H1 (cell line): ENCODE data around the gene ELMOD1. TPM values are rescaled to one million over a fixed set of nuclear protein-coding genes. Genes with fewer than 3 reads are reported as not detected.

Experiments
- BACH1 ChIP-seq: IDR thresholded peaks from 2 replicates; pipeline ENCODE4 v1.6.1; 2012; ENCODE audit warnings: low read length, improper control_type of control experiment
- KDM1A ChIP-seq: fragments of 200-600, 300-600 bp; sonication (generic); IDR thresholded peaks from 2 replicates; pipeline ENCODE4 v1.7.1; 2016; ENCODE audit warnings: mild to moderate bottlenecking, low read length, borderline replicate concordance
- POLR2A ChIP-seq, 2 experiments: IDR thresholded peaks; 1 replicate in 1 of 2; 2 replicates in 1 of 2; pipeline ENCODE4 v1.6.1; 2011; ENCODE audit warnings: low read depth in 2 of 2, low read length in 2 of 2, mild to moderate bottlenecking in 2 of 2; ENCODE audit errors: control extremely low read depth in 1 of 2
- polyA plus RNA-seq, 7 experiments: library from polyadenylated mRNA; depleted of rRNA in 3 of 7; stranded (reverse) in 5 of 7; unstranded in 2 of 7; fragments of >200 nt in 5 of 7; fragments of 200-250 nt in 2 of 7; gene quantifications; 1 replicate in 5 of 7; 2 replicates in 1 of 7; 4 replicates in 1 of 7; pipeline versions ENCODE4 v1.2.1 to v1.2.3, GENCODE V29; 2011 to 2013; ENCODE audit warnings: missing spikeins in 2 of 7, mixed read lengths in 2 of 7
- total RNA-seq: library from RNA; stranded (reverse); fragmentation: NEBNext Ultra II Directional; extraction: Animal tissue kit (Norgen Biotek cat#: 25700); gene quantifications from 2 replicates; pipeline ENCODE4 v1.2.1, GENCODE V29; 2021

The ELMOD1 gene
- total and polyA plus RNA-seq, 2 of the 8 experiments (the other 6 are each of a cell fraction or from before 2014, with no cell fraction given): 0.47 to 1.6 TPM

DNA sequence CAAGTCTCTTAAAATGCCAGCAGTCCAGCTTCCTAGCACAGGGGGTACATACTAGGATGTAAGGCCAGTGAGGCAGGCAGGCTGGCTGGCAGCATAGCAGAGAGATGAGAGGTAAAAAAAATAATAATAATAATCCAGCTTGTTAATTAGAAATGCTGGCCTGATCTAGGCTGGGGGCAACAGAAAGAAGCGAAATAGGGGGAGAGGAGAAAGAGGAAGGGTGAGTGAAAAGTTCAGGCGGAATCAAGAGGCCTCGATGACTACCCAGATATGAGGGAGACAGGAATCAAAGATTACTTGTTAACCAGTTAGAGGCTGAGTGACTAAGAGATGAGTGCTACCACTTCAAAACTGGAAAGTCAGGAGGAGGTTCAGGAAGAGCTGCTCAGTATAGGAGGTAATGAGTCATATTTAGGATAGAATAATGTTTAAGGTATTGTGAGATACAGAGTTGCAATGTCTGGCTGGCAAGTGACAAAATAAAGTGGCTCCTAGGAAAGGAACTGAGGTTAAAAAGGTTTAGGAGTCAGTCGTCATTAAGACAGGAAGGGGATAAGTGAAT is 28.2 kb upstream of the ELMOD1 start (continued):
- no peak for TF ChIP-seq KDM1A
- TF ChIP-seq BACH1: no peak
- TF ChIP-seq POLR2A (IDR thresholded peaks at IDR 0.05; ENCODE audit: control extremely low read depth in 1 of 2, low read depth in 2 of 2, low read length in 2 of 2): no peak
